Endothelial cell (in vitro differentiated cells): ENCODE results near the gene FXYD6. TPM values are rescaled to one million over a fixed set of nuclear protein-coding genes. Genes with fewer than 3 reads are reported as not detected.

Source experiments
- DNase-seq: peaks from one replicate; pipeline ENCODE4 v3.0.0; 2021; ENCODE audit warnings: low spot score
- H3K27ac Mint-ChIP-seq: one replicate; pipeline ENCODE4 v1.8.0; 2021; ENCODE audit warnings: mixed read lengths, inconsistent platforms; ENCODE audit not compliant: unreplicated experiment
- H3K27me3 Mint-ChIP-seq: one replicate; pipeline ENCODE4 v1.8.0; 2021; ENCODE audit warnings: mild to moderate bottlenecking, moderate library complexity, mixed read lengths, inconsistent platforms; ENCODE audit not compliant: unreplicated experiment
- H3K36me3 Mint-ChIP-seq: one replicate; pipeline ENCODE4 v1.8.0; 2021; ENCODE audit warnings: mild to moderate bottlenecking, low read depth, mixed read lengths, inconsistent platforms; ENCODE audit not compliant: unreplicated experiment
- H3K4me1 Mint-ChIP-seq: one replicate; pipeline ENCODE4 v1.8.0; 2021; ENCODE audit warnings: mild to moderate bottlenecking, mixed read lengths, inconsistent platforms; ENCODE audit not compliant: unreplicated experiment
- H3K4me3 Mint-ChIP-seq: one replicate; pipeline ENCODE4 v1.8.0; 2021; ENCODE audit warnings: mild to moderate bottlenecking, mixed read lengths, inconsistent platforms; ENCODE audit not compliant: unreplicated experiment
- H3K9me3 Mint-ChIP-seq: one replicate; pipeline ENCODE4 v1.8.0; 2021; ENCODE audit warnings: mixed read lengths, inconsistent platforms; ENCODE audit not compliant: unreplicated experiment
- CTCF ChIP-seq: fragments of 200-600 bp; sonication (generic); IDR thresholded peaks from one replicate; pipeline ENCODE4 v1.5.0; 2021; ENCODE audit warnings: antibody characterized with exemption; ENCODE audit not compliant: unreplicated experiment
- total RNA-seq: library from RNA; stranded (reverse); fragmentation: NEBNext Ultra II Directional; extraction: Animal tissue kit (Norgen Biotek cat#: 25700); gene quantifications from one replicate; pipeline ENCODE4 v1.2.1, GENCODE V29; 2021; ENCODE audit not compliant: unreplicated experiment

The FXYD6 gene
- total RNA-seq, 1 donor from 2014 or later, result 18.1 TPM

- no peak overlapping the region for H3K27ac Mint-ChIP-seq
- H3K27me3 Mint-ChIP-seq, result peaks cover 3% of the 10 kb centered on the region
- no peaks in the 10 kb centered on the region for H3K36me3 Mint-ChIP-seq
- no peak for TF ChIP-seq CTCF
- H3K4me1 Mint-ChIP-seq, result peaks cover 9% of the 10 kb centered on the region
- H3K9me3 Mint-ChIP-seq, result no peaks in the 10 kb centered on the region
- no peak for DNase-seq
- H3K4me3 Mint-ChIP-seq, result no peak overlapping the region
These were observed 43.0 kb downstream of the FXYD6 start for GRCh38 chr11:117833401-117833891.

- H3K27me3 Mint-ChIP-seq, result peaks cover 7% of the 10 kb centered on the region
These were observed 43.9 kb downstream of the FXYD6 start for GRCh38 chr11:117832511-117832910.

GRCh38 chr11:117831661-117832415 lies 44.6 kb downstream of the FXYD6 start:
- Mint-ChIP-seq H3K4me3 (no peak overlapping the region), H3K4me1 (peaks cover 9% of the 10 kb centered on the region), H3K27ac (no peak overlapping the region), H3K36me3 (no peaks in the 10 kb centered on the region), H3K27me3 (peaks cover 8% of the 10 kb centered on the region), H3K9me3 (no peaks in the 10 kb centered on the region)
- no peak for DNase-seq
- TF ChIP-seq CTCF, result no peak

More at GRCh38 chr11:117832511-117832910, 43.9 kb downstream of the FXYD6 start:
- Mint-ChIP-seq H3K36me3 (no peaks in the 10 kb centered on the region), H3K4me3 (no peak overlapping the region), H3K9me3 (no peaks in the 10 kb centered on the region), H3K27ac (no peak overlapping the region), H3K4me1 (peaks cover 9% of the 10 kb centered on the region)
- no peak for TF ChIP-seq CTCF
- DNase-seq, result no peak

GRCh38 chr11:117830674-117831351 lies 45.6 kb downstream of the FXYD6 start:
- H3K4me3 Mint-ChIP-seq, result no peak overlapping the region
- peaks cover 9% of the 10 kb centered on the region for H3K4me1 Mint-ChIP-seq
- H3K9me3 Mint-ChIP-seq, result no peaks in the 10 kb centered on the region
- no peak overlapping the region for H3K27ac Mint-ChIP-seq
- no peak for DNase-seq
- no peaks in the 10 kb centered on the region for H3K36me3 Mint-ChIP-seq
- TF ChIP-seq CTCF, result no peak
- H3K27me3 Mint-ChIP-seq, result peaks cover 8% of the 10 kb centered on the region

- Mint-ChIP-seq H3K9me3 (no peaks in the 10 kb centered on the region), H3K4me3 (no peak overlapping the region), H3K27me3 (peaks cover 11% of the 10 kb centered on the region), H3K36me3 (no peaks in the 10 kb centered on the region), H3K27ac (no peak overlapping the region), H3K4me1 (peaks cover 9% of the 10 kb centered on the region)
- DNase-seq, result no peak
- no peak for TF ChIP-seq CTCF
These were observed 46.4 kb downstream of the FXYD6 start for GRCh38 chr11:117830072-117830471.
